Stimulated activated naive CD4-positive, alpha-beta T cell (primary cell): ENCODE data around the gene ABR.

Experiments
- DNase-seq, 6 experiments: peaks; one replicate each; lab custom pipeline; 2025; lab: John Stamatoyannopoulos, UW

ABR gene

DNA sequence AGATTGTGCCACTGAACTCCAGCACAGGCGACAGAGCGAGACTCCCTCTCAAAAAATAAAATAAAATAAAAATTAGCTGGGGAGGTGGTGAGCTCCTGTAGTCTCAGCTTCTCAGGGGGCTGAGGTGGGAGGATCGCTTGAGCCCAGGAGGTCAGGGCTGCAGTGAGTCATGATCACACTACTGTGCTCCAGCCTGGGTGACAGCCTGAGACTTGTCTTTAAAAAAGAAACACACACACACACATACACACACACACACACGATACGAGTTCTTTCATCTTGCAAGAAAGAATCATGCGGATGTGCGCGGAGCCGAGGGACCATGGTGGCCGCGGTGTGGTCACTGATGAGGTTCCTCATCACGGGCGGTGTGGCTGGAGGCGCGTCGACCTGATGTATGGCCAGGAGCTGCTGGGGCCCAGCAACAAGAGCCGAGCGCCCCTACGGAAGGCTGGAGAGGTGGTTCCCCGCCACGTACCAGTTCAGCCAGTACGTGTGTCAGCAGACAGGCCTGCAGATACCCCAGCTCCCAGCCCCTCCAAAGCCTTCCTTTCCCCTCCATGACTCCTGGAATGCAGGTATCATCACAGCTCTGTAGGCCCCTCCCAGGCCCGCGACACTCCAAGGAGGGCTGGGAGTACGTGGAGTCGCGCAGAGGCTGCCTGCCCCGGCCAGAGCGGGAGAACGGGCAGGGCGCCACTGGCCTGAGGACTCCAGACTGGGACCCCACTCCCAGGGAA is 220.9 kb downstream of the ABR start:
- no peak for DNase-seq

DNA sequence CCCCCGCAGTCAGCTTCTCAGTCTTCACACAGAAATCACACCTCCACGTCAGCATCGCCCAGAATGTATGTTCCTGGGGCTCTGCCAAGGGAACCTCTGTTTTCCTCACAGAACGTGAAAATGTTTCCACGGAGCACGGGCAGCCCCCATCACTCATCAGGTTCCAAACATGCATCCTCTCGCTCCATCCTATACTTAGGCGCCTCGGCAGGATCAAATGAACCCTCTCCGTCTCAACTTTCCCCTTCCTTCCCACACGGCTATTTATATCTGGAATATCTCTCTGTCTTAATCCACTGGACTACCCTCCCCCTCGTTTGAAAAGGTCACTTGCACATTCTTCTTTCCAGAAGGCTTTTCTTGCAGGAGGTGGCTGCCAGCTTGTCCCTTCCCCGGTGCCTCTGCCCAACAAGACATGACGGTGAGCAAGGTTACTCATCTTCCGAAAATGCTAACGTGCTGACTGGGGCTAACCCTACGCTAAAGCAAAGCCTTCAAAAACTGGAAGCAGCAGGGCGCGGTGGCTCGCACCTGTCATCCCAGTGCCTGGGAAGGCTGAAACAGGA is 221.8 kb downstream of the ABR start:
- no peak for DNase-seq

DNA sequence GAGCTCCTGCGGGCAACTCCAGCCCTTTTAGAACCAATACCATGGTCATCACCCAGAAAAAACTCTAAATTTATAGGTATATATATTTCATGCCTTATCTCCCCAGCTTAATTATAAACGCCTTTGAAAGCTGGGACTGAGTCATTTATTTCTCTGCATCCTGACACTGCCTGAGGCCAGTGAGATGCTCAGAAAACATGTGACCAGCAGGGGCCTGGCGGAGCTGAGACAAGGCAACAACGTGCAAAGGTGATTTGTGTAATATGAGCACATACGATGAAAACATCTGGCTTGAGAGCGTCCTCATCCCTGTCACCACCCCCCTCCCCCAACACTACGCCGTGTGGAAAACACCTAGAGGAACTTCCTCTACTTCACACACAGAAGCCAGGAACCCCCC is 222.9 kb downstream of the ABR start:
- no peak for DNase-seq

DNA sequence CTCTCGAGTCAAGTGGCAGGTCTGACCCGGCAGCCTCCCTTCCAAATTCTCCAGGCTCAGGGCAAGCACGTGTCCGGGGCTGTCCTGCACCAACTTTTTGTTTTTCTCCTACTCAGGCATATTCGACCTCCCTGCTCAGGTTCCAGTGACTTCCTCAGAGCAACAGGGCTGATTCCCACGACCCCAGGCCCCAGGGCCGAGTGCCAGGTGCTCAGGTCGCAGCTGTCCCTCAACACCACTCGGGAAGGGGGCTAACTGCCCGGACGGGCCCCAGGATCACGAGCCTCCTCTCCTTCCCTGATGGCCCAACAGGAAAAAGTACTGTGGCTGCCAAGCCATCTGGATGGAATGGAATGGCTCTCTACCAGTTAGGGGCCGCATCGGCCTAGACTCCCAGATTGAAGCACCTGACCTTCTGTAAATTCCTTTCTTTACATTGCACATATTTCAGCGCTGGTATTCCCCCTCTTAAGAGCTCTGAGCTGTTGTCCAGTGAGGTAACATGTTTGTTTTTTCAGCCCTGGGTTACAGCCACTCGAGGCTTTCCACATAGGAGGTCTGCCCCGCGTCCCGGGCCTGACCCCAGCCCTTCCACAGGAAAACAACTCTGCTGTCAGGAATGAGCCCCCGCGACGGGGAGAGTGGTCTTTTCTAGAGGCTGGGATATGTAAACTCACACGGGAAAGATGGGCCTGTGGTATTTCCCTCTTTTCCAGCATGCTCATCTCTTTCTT is 225.2 kb downstream of the ABR start:
- DNase-seq, result no peak

DNA sequence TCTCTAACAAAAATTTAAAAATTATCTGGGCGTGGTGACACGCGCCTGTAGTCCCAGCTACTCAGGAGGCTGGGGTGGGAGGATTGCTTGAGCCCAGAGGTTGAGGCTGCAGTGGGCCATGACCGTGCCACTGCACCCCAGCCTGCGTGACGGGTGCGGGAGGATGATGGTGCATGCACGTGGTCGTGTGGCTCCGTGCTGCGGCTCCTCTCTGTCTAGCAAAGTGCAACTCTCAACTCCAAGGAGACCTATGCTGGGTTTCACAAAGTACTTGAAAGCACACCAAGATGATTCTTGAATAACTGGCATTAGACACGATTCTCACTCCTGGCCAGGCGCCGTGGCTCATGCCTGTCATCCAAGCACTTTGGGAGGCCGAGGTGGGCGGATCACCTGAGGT is 226.0 kb downstream of the ABR start:
- no peak for DNase-seq
